AG10803 (cell line): Measurements from ENCODE around the gene TRPV6.

ENCODE experiments used
- DNase-seq: peaks from one replicate; pipeline ENCODE4 v3.0.0; 2010; ENCODE audit warnings: low read depth
- H3K4me3 ChIP-seq: 2 replicates; pipeline ENCODE4 v1.5.1; 2011; ENCODE audit warnings: mild to moderate bottlenecking, low read length, control low read depth
- CTCF ChIP-seq: conservative IDR thresholded peaks from 2 replicates; pipeline ENCODE4 v1.5.1; 2011; ENCODE audit warnings: mild to moderate bottlenecking, low read length, control low read depth, inconsistent platforms

Gene TRPV6

GRCh38 chr7:142886866-142887265, 1.3 kb upstream of the TRPV6 start:
- H3K4me3 ChIP-seq, result no peak overlapping the region
- TF ChIP-seq CTCF, result no peak
- DNase-seq, result no peak

- no peak for DNase-seq
- TF ChIP-seq CTCF, result no peak
- no peak overlapping the region for H3K4me3 ChIP-seq
Observed at GRCh38 chr7:142884286-142884640, 1.3 kb downstream of the TRPV6 start.

GRCh38 chr7:142883571-142884285, 1.8 kb downstream of the TRPV6 start:
- DNase-seq, result no peak
- no peak for TF ChIP-seq CTCF

GRCh38 chr7:142883145-142883544, 2.4 kb downstream of the TRPV6 start:
- H3K4me3 ChIP-seq, result no peak overlapping the region
- DNase-seq, result no peak
- TF ChIP-seq CTCF, result no peak

More at GRCh38 chr7:142883571-142884285, 1.8 kb downstream of the TRPV6 start:
- no peak overlapping the region for H3K4me3 ChIP-seq

- H3K4me3 ChIP-seq, result no peak overlapping the region
- no peak for DNase-seq
- no peak for TF ChIP-seq CTCF
Observed at GRCh38 chr7:142882338-142882678, 3.2 kb downstream of the TRPV6 start.

- TF ChIP-seq CTCF, result no peak
- H3K4me3 ChIP-seq, result no peak overlapping the region
- DNase-seq, result no peak
Observed at GRCh38 chr7:142881586-142882337, 3.8 kb downstream of the TRPV6 start.
